Activated CD8-positive, alpha-beta memory T cell treated with anti-CD3 and anti-CD28 coated beads, Interleukin-2, amount 10 ng/mL, durations not matched to agents 7 days and 5 days (primary cell): ENCODE data around the gene SFMBT2. TPM values are rescaled to one million over a fixed set of nuclear protein-coding genes. Genes with fewer than 3 reads are reported as not detected.

ENCODE experiments used
- ATAC-seq: fragments of 150-1000 bp; cut with Tn5 transposase; one replicate; pipeline ENCODE4 v1.10.0; 2021; ENCODE audit warnings: moderate library complexity
- CTCF ChIA-PET: fragments of 350-600 bp; sonication (Branson Sonifier 250); formaldehyde crosslinking; loops from one replicate; lab custom pipeline; 2021; ENCODE audit warnings: antibody characterized with exemption; lab: Charles Lee
- DNase-seq: peaks from one replicate; pipeline ENCODE4 v3.0.0-alpha.2; 2020
- H3K27ac Mint-ChIP-seq: one replicate; pipeline ENCODE4 v1.8.0; 2021; ENCODE audit warnings: mild to moderate bottlenecking, mixed read lengths
- H3K27me3 Mint-ChIP-seq: one replicate; pipeline ENCODE4 v1.8.0; 2021; ENCODE audit warnings: mixed read lengths
- H3K36me3 Mint-ChIP-seq: one replicate; pipeline ENCODE4 v1.8.0; 2021; ENCODE audit warnings: mild to moderate bottlenecking, mixed read lengths
- H3K4me1 Mint-ChIP-seq: one replicate; pipeline ENCODE4 v1.8.0; 2021; ENCODE audit warnings: mixed read lengths
- H3K4me3 Mint-ChIP-seq: one replicate; pipeline ENCODE4 v1.8.0; 2021; ENCODE audit warnings: mild to moderate bottlenecking, moderate library complexity, mixed read lengths
- H3K9me3 Mint-ChIP-seq: one replicate; pipeline ENCODE4 v1.8.0; 2022; ENCODE audit warnings: low read depth, mixed read lengths
- total RNA-seq, 2 experiments: library from RNA; stranded (reverse); gene quantifications; one replicate each; pipeline ENCODE4 v1.2.3, GENCODE V29; 2021

SFMBT2 gene
- total RNA-seq, 2 experiments from 2014 or later, result 49.5 to 69.0 TPM

- Mint-ChIP-seq H3K4me3 (no peak overlapping the region), H3K27ac (no peak overlapping the region), H3K4me1 (peaks cover 26% of the 10 kb centered on the region), H3K27me3 (no peaks in the 10 kb centered on the region), H3K9me3 (peaks cover 3% of the 10 kb centered on the region), H3K36me3 (peaks cover 44% of the 10 kb centered on the region)
- DNase-seq (no peak), ATAC-seq (no peak)
- CTCF ChIA-PET, result interaction anchor here (1.3 kb wide), 1 partner anchor 9 kb away, joined by 3 read pairs; no protein-coding TSS in a partner anchor
Observed at GRCh38 chr10:7338469-7338868, 72.4 kb downstream of the SFMBT2 start.

- peak overlapping the region; percentile 39 for H3K27ac Mint-ChIP-seq
- no peak overlapping the region for H3K4me3 Mint-ChIP-seq
- H3K4me1 Mint-ChIP-seq, result peaks cover 26% of the 10 kb centered on the region
- ATAC-seq (peak; percentile 42), DNase-seq (no peak)
- H3K27me3 Mint-ChIP-seq, result no peaks in the 10 kb centered on the region
- CTCF ChIA-PET, result interaction anchor here (1.3 kb wide), 1 partner anchor 10 kb away, joined by 3 read pairs; no protein-coding TSS in a partner anchor
- H3K36me3 Mint-ChIP-seq, result peaks cover 38% of the 10 kb centered on the region
- H3K9me3 Mint-ChIP-seq, result peaks cover 2% of the 10 kb centered on the region
Observed at GRCh38 chr10:7337431-7338171, 73.2 kb downstream of the SFMBT2 start.

- no peak overlapping the region for H3K4me3 Mint-ChIP-seq
- no peak for ATAC-seq
- H3K9me3 Mint-ChIP-seq, result no peaks in the 10 kb centered on the region
- H3K27me3 Mint-ChIP-seq, result no peaks in the 10 kb centered on the region
- CTCF ChIA-PET, result no interaction called here
- H3K27ac Mint-ChIP-seq, result no peak overlapping the region
- H3K4me1 Mint-ChIP-seq, result peaks cover 31% of the 10 kb centered on the region
- H3K36me3 Mint-ChIP-seq, result peaks cover 44% of the 10 kb centered on the region
- DNase-seq, result no peak
Observed at GRCh38 chr10:7335977-7336376, 74.9 kb downstream of the SFMBT2 start.

- Mint-ChIP-seq H3K27me3 (no peaks in the 10 kb centered on the region), H3K36me3 (peaks cover 43% of the 10 kb centered on the region), H3K9me3 (no peaks in the 10 kb centered on the region), H3K4me1 (peaks cover 36% of the 10 kb centered on the region), H3K27ac (no peak overlapping the region), H3K4me3 (no peak overlapping the region)
- ATAC-seq (no peak), DNase-seq (no peak)
- CTCF ChIA-PET, result no interaction called here
Observed at GRCh38 chr10:7334642-7334964, 76.2 kb downstream of the SFMBT2 start.

GRCh38 chr10:7333961-7334641 lies 76.7 kb downstream of the SFMBT2 start:
- Mint-ChIP-seq H3K4me1 (peaks cover 39% of the 10 kb centered on the region), H3K36me3 (peaks cover 43% of the 10 kb centered on the region), H3K27ac (no peak overlapping the region), H3K27me3 (no peaks in the 10 kb centered on the region), H3K9me3 (no peaks in the 10 kb centered on the region), H3K4me3 (no peak overlapping the region)
- ATAC-seq (no peak), DNase-seq (no peak)
- CTCF ChIA-PET, result interaction anchor here (1.1 kb wide), 1 partner anchor 65 kb away, joined by 3 read pairs; no protein-coding TSS in a partner anchor

GRCh38 chr10:7329219-7329618 lies 81.6 kb downstream of the SFMBT2 start:
- ATAC-seq (peak; percentile 82), DNase-seq (peak; percentile 79)
- Mint-ChIP-seq H3K9me3 (peaks cover 11% of the 10 kb centered on the region), H3K27me3 (no peaks in the 10 kb centered on the region), H3K36me3 (peaks cover 58% of the 10 kb centered on the region), H3K4me1 (peaks cover 27% of the 10 kb centered on the region), H3K4me3 (no peak overlapping the region), H3K27ac (no peak overlapping the region)
- CTCF ChIA-PET, result interaction anchor here (1.5 kb wide), 1 partner anchor 409 kb away, joined by 4 read pairs; no protein-coding TSS in a partner anchor

GRCh38 chr10:7327885-7328284 lies 82.9 kb downstream of the SFMBT2 start:
- CTCF ChIA-PET, result no interaction called here
- peaks cover 61% of the 10 kb centered on the region for H3K36me3 Mint-ChIP-seq
- no peaks in the 10 kb centered on the region for H3K27me3 Mint-ChIP-seq
- H3K4me1 Mint-ChIP-seq, result peaks cover 27% of the 10 kb centered on the region
- ATAC-seq (no peak), DNase-seq (no peak)
- H3K9me3 Mint-ChIP-seq, result peaks cover 14% of the 10 kb centered on the region
- no peak overlapping the region for H3K4me3 Mint-ChIP-seq
- no peak overlapping the region for H3K27ac Mint-ChIP-seq

GRCh38 chr10:7322623-7323022 lies 88.2 kb downstream of the SFMBT2 start:
- ATAC-seq, result no peak
- Mint-ChIP-seq H3K4me1 (peaks cover 22% of the 10 kb centered on the region), H3K27ac (no peak overlapping the region), H3K27me3 (no peaks in the 10 kb centered on the region), H3K36me3 (peaks cover 54% of the 10 kb centered on the region), H3K4me3 (no peak overlapping the region), H3K9me3 (peaks cover 15% of the 10 kb centered on the region)
- CTCF ChIA-PET, result no interaction called here
- no peak for DNase-seq

GRCh38 chr10:7320072-7320471 lies 90.8 kb downstream of the SFMBT2 start:
- H3K27me3 Mint-ChIP-seq, result no peaks in the 10 kb centered on the region
- peaks cover 46% of the 10 kb centered on the region for H3K36me3 Mint-ChIP-seq
- ATAC-seq, result no peak
- no peak for DNase-seq
- H3K27ac Mint-ChIP-seq, result no peak overlapping the region
- CTCF ChIA-PET, result no interaction called here
- H3K4me1 Mint-ChIP-seq, result peaks cover 34% of the 10 kb centered on the region
- no peak overlapping the region for H3K4me3 Mint-ChIP-seq
- peaks cover 14% of the 10 kb centered on the region for H3K9me3 Mint-ChIP-seq

GRCh38 chr10:7319632-7320031 lies 91.2 kb downstream of the SFMBT2 start:
- Mint-ChIP-seq H3K36me3 (peaks cover 45% of the 10 kb centered on the region), H3K27me3 (no peaks in the 10 kb centered on the region), H3K27ac (no peak overlapping the region), H3K4me3 (no peak overlapping the region), H3K4me1 (peaks cover 39% of the 10 kb centered on the region), H3K9me3 (peaks cover 14% of the 10 kb centered on the region)
- DNase-seq, result no peak
- CTCF ChIA-PET, result no interaction called here
- no peak for ATAC-seq

GRCh38 chr10:7318836-7319235 lies 92.0 kb downstream of the SFMBT2 start:
- ATAC-seq, result no peak
- CTCF ChIA-PET, result no interaction called here
- no peak overlapping the region for H3K27ac Mint-ChIP-seq
- DNase-seq, result no peak
- H3K9me3 Mint-ChIP-seq, result peaks cover 8% of the 10 kb centered on the region
- H3K36me3 Mint-ChIP-seq, result peaks cover 37% of the 10 kb centered on the region
- peaks cover 44% of the 10 kb centered on the region for H3K4me1 Mint-ChIP-seq
- no peaks in the 10 kb centered on the region for H3K27me3 Mint-ChIP-seq
- H3K4me3 Mint-ChIP-seq, result no peak overlapping the region

GRCh38 chr10:7317786-7318446 lies 92.9 kb downstream of the SFMBT2 start:
- Mint-ChIP-seq H3K27me3 (no peaks in the 10 kb centered on the region), H3K4me1 (peaks cover 46% of the 10 kb centered on the region), H3K9me3 (peaks cover 8% of the 10 kb centered on the region), H3K4me3 (no peak overlapping the region), H3K36me3 (peaks cover 39% of the 10 kb centered on the region), H3K27ac (no peak overlapping the region)
- DNase-seq (no peak), ATAC-seq (no peak)
- CTCF ChIA-PET, result interaction anchor here (1.0 kb wide), 1 partner anchor 197 kb away, joined by 3 read pairs; no protein-coding TSS in a partner anchor

- H3K9me3 Mint-ChIP-seq, result peaks cover under 1% of the 10 kb centered on the region
- CTCF ChIA-PET, result interaction anchor here (1.0 kb wide), 1 partner anchor 196 kb away, joined by 3 read pairs; no protein-coding TSS in a partner anchor
- peaks cover 30% of the 10 kb centered on the region for H3K36me3 Mint-ChIP-seq
- no peak overlapping the region for H3K27ac Mint-ChIP-seq
- ATAC-seq, result no peak
- no peaks in the 10 kb centered on the region for H3K27me3 Mint-ChIP-seq
- no peak overlapping the region for H3K4me3 Mint-ChIP-seq
- no peak for DNase-seq
- H3K4me1 Mint-ChIP-seq, result peaks cover 46% of the 10 kb centered on the region
Observed at GRCh38 chr10:7316839-7317238, 94.0 kb downstream of the SFMBT2 start.
